GM19467 (cell line): ENCODE data around the gene ZFP91.

ENCODE experiments used
- ATAC-seq: cut with Tn5 transposase; IDR thresholded peaks from one replicate; pipeline ENCODE4 v1.9.1; 2021; ENCODE audit warnings: mild to moderate bottlenecking, moderate library complexity; ENCODE audit not compliant: unreplicated experiment

Gene ZFP91

DNA sequence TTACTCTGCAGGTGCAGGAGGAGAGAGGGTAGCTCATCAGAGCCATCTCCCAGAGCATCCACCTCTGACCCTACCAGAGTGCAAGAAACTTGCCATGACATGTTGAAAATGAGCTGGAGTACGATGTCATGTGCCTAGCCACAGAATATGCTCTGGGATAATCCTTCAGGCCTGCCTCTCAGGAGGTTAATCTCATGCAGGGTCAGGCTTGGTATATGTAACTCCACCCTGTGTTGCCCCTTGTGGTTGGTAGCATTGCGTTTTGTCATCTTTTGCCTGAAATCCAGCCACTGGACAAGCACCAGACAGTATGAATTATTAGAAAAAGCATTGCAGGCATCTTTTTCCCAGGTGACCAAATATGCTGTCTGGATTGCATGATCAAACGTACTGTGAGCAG lies 79.8 kb downstream of the ZFP91 start:
- no peak for ATAC-seq

GRCh38 chr11:58659404-58659803 lies 80.5 kb downstream of the ZFP91 start:
- ATAC-seq: no peak

DNA sequence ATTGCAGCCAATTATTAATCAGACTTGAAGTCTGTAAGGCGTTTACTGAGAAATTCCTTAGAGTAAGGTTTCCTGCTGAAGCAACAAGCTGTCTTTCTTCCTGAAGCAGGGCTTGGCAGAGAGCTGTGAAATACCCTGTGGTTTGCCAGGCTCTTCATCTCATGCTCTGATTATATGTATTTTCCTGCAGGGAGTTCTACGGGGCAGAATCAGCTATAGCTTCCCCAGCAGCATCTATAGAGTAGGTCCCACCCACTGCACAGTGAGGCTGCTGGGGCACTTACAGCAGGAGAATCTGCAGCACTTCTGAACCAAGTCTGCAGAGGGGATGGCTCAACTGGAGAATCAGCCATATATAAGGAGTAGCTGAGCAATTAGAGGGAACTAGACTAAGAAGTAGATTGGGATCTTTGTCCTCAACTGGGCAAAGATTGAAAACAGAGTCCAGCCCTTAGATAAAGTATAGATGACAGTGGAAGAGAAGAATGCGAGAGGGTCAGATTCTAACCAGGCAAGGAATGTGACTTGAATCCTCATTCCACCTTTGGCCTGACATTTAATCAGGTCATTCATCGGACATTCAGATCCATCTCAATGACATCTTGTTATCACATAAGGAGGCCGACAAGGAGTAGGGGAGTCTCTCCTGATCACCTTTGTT lies 81.2 kb downstream of the ZFP91 start:
- no peak for ATAC-seq
